Natural killer cell (primary cell): Measurements from ENCODE around the gene PWWP2B. TPM values are rescaled to one million over a fixed set of nuclear protein-coding genes. Genes with fewer than 3 reads are reported as not detected.

Source experiments
- ATAC-seq, 3 donors: fragments of 150-1000 bp in 2 of 3; fragments of 200-7000 bp in 1 of 3; cut with Tn5 transposase; 1 replicate in 1 of 3; 2 replicates in 2 of 3; pipeline ENCODE4 v1.10.0; 2021; ENCODE audit warnings: mild to moderate bottlenecking in 2 of 3, moderate library complexity in 2 of 3
- DNase-seq, 2 donors: peaks; one replicate each; pipeline versions ENCODE4 v3.0.0 to v3.0.0-alpha.2; 2013 to 2021; ENCODE audit warnings: mixed read lengths in 1 of 2
- H3K27ac ChIP-seq: one replicate; pipeline ENCODE4 v1.5.1; 2013; ENCODE audit warnings: mild to moderate bottlenecking, low read length
- H3K27me3 ChIP-seq: one replicate; pipeline ENCODE4 v1.6.1; 2013; ENCODE audit warnings: low read length; ENCODE audit not compliant: control insufficient read depth, insufficient read depth
- H3K36me3 ChIP-seq: one replicate; pipeline ENCODE4 v1.6.1; 2013; ENCODE audit warnings: low read length; ENCODE audit not compliant: control insufficient read depth, insufficient read depth
- H3K4me1 ChIP-seq: one replicate; pipeline ENCODE4 v1.6.1; 2013; ENCODE audit warnings: low read length; ENCODE audit not compliant: control insufficient read depth, insufficient read depth
- H3K4me3 ChIP-seq: one replicate; pipeline ENCODE4 v1.5.1; 2013; ENCODE audit warnings: low read length
- H3K9me3 ChIP-seq: one replicate; pipeline ENCODE4 v1.6.1; 2013; ENCODE audit warnings: low read length; ENCODE audit not compliant: control insufficient read depth, insufficient read depth
- H3K27ac Mint-ChIP-seq, 2 donors: one replicate each; pipeline ENCODE4 v1.8.0; 2022; ENCODE audit warnings: mild to moderate bottlenecking in 2 of 2, mixed read lengths in 2 of 2, moderate library complexity in 1 of 2
- H3K27me3 Mint-ChIP-seq, 2 donors: one replicate each; pipeline ENCODE4 v1.8.0; 2022; ENCODE audit warnings: low read depth in 2 of 2, mixed read lengths in 2 of 2
- H3K36me3 Mint-ChIP-seq: one replicate; pipeline ENCODE4 v1.8.0; 2022; ENCODE audit warnings: mixed read lengths
- H3K4me1 Mint-ChIP-seq, 2 donors: one replicate each; pipeline ENCODE4 v1.8.0; 2022; ENCODE audit warnings: mixed read lengths in 2 of 2
- H3K4me3 Mint-ChIP-seq: one replicate; pipeline ENCODE4 v1.8.0; 2022; ENCODE audit warnings: mild to moderate bottlenecking, moderate library complexity, mixed read lengths
- H3K9me3 Mint-ChIP-seq, 2 donors: one replicate each; pipeline ENCODE4 v1.8.0; 2022; ENCODE audit warnings: mixed read lengths in 2 of 2
- WGBS: methylation state at CpG from one replicate; pipeline ENCODE4 v1.1.7; 2013; ENCODE audit warnings: missing lambda C conversion rate; ENCODE audit not compliant: insufficient coverage; 5-methylcytosine and 5-hydroxymethylcytosine counted together
- intact Hi-C: fragments of 100-400 bp; cut with micrococcal nuclease; formaldehyde crosslinking; loops from one replicate; pipeline ENCODE4 v1.14.2; 2022
- total RNA-seq, 4 donors: library from RNA; stranded (reverse); fragments of 120-200 nt in 1 of 4; gene quantifications; one replicate each; pipeline versions ENCODE4 v1.2.3 to v1.2.4, GENCODE V29; 2013 to 2022
- TF ChIP-seq, protein P1 (sequence below): fragments of 200-600 bp; IDR thresholded peaks from one replicate; pipeline ENCODE4 v1.8.0; 2022; ENCODE audit warnings: antibody characterized with exemption

PWWP2B gene
- total RNA-seq, 3 donors from 2014 or later (not counting 1 experiment from before 2014, with no cell fraction given) = 23.7 to 29.5 (median 24.4) TPM

DNA sequence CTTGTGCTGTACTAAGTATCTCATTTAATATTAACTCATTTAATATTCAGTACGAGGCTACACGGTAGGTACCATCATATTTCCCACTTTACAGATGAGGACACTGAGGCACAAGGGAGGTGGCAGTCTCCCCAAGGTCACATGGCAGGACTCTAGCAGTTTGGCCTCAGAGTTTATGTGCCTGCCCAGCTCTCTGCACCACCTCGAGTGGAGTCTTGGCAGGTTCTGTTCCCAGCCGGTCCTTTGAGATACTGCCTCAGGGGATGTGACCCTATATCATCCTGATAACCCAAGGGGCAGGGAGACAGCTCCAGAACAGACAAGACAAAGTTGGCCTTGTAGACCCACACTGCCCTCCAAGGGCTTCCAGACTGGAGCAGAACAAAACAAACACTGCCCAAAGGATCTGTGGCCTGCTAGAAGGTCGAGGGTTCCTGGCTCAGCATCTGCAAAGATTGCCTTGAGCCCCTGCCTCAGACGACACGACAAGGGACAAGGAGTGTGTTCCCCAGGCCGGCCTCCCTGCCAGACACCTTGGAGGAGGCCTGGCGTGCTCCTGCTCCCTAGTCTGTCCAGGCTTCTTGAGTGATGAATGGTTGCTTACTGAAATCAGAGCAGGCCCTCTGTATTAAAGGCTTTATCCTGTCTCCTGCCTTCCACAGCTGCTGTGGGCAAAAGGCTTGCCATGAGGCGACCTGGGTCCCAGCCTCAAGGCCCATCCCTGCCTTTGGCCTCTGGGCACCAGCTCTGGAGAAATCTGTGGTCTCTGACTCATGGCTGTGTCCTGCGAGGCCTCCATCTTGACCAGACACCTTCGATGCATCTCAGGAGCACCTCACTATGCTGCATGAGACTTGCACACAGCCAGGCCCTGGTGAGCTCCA is 3.9 kb upstream of the PWWP2B start:
- Mint-ChIP-seq H3K9me3 (peaks cover 5 to 8% of the 10 kb centered on the region in 2 donors), H3K36me3 (no peaks in the 10 kb centered on the region), H3K4me1 (peaks cover 10 to 42% of the 10 kb centered on the region in 2 donors), H3K27ac (peak overlapping the region; percentile 65 to 86), H3K27me3 (no peaks in the 10 kb centered on the region), H3K4me3 (no peak overlapping the region)
- no peaks in the 10 kb centered on the region for H3K36me3 ChIP-seq
- WGBS = 94% methylated on average over 12 of the region's 12 CpGs
- H3K27ac ChIP-seq = peak overlapping the region; percentile 19
- peaks cover 31% of the 10 kb centered on the region for H3K4me1 ChIP-seq
- no peak overlapping the region for H3K4me3 ChIP-seq
- ATAC-seq (no peak), DNase-seq (no peak)
- TF ChIP-seq, protein P1, sequence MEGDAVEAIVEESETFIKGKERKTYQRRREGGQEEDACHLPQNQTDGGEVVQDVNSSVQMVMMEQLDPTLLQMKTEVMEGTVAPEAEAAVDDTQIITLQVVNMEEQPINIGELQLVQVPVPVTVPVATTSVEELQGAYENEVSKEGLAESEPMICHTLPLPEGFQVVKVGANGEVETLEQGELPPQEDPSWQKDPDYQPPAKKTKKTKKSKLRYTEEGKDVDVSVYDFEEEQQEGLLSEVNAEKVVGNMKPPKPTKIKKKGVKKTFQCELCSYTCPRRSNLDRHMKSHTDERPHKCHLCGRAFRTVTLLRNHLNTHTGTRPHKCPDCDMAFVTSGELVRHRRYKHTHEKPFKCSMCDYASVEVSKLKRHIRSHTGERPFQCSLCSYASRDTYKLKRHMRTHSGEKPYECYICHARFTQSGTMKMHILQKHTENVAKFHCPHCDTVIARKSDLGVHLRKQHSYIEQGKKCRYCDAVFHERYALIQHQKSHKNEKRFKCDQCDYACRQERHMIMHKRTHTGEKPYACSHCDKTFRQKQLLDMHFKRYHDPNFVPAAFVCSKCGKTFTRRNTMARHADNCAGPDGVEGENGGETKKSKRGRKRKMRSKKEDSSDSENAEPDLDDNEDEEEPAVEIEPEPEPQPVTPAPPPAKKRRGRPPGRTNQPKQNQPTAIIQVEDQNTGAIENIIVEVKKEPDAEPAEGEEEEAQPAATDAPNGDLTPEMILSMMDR = no peak
- H3K9me3 ChIP-seq = no peaks in the 10 kb centered on the region
- intact Hi-C loops = loop anchor here (10.0 kb wide), 1 partner anchor 182 kb away; no protein-coding TSS in a partner anchor
- no peaks in the 10 kb centered on the region for H3K27me3 ChIP-seq

DNA sequence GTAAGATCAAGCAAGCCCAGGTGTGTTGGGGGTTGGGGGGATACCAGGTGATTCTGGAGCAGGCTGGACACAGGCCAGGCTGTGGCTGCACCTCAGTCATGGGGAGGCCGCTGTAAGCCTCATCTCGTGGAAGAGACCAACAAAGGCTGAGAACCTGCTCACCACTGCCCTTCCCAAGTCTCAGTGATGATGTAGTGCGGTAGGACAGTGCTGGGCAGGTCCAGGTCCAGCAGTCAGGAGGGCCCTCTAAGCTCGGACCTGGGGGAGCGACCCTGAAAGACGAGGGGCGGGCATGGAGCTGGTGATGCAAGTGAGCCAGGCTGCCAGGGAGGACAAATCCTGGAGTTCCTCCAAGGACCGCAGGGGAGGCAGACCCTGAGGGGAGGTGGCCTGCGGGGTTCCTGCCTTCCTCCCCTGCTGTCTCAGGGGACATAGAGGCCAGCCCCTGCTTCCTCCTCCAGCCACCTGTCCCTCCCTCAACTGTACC is 3.3 kb upstream of the PWWP2B start:
- ATAC-seq (no peak), DNase-seq (no peak)
- Histone ChIP-seq H3K27ac (no peak overlapping the region), H3K9me3 (no peaks in the 10 kb centered on the region), H3K36me3 (no peaks in the 10 kb centered on the region), H3K4me3 (no peak overlapping the region), H3K4me1 (peaks cover 38% of the 10 kb centered on the region), H3K27me3 (no peaks in the 10 kb centered on the region)
- Mint-ChIP-seq H3K27ac (peak overlapping the region; percentile 65 to 86), H3K4me1 (peaks cover 10 to 44% of the 10 kb centered on the region in 2 donors), H3K27me3 (no peaks in the 10 kb centered on the region), H3K9me3 (peaks cover 5 to 8% of the 10 kb centered on the region in 2 donors), H3K36me3 (no peaks in the 10 kb centered on the region), H3K4me3 (peak overlapping the region; percentile 59)
- TF ChIP-seq, protein P1 = no peak
- intact Hi-C loops = loop anchor here (10.0 kb wide), 1 partner anchor 181 kb away; no protein-coding TSS in a partner anchor
- 87% methylated on average over 9 of the region's 9 CpGs for WGBS

DNA sequence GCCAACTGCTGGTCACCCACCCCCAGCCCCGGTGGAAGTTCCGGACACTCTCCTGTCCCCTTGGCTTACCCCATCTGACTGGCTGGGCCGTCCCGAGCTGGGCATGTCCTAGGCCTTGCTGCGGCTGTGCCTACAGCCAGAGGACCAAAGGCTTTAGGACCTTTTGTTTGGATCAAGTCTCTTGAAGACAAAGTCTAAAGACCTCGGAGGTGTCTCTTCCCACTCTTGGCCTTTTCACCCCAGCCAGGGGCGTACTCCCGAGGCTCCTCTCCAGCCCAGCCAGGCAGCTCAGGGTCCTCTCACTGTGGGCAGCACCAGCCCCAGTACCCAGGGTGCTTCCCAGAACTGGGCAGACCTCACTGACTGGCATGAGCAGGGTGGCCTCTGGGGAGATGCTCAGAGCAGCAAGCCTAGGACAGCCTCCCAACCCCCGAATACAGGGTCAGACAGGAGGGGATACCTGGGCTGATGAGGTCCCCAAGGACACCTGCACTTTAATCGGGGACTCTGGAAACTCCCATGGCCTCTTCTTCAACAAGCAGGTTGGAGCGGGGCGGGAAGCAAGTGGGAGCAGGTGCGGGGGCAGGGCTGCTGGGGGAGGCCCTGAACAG is 2.7 kb upstream of the PWWP2B start:
- Mint-ChIP-seq H3K4me1 (peaks cover 10 to 44% of the 10 kb centered on the region in 2 donors), H3K27ac (peak overlapping the region; percentile 65 to 86), H3K27me3 (no peaks in the 10 kb centered on the region), H3K4me3 (peak overlapping the region; percentile 38), H3K9me3 (peaks cover 5 to 8% of the 10 kb centered on the region in 2 donors), H3K36me3 (no peaks in the 10 kb centered on the region)
- Histone ChIP-seq H3K4me1 (peaks cover 43% of the 10 kb centered on the region), H3K27me3 (no peaks in the 10 kb centered on the region), H3K4me3 (no peak overlapping the region), H3K27ac (no peak overlapping the region), H3K36me3 (no peaks in the 10 kb centered on the region), H3K9me3 (no peaks in the 10 kb centered on the region)
- DNase-seq (no peak), ATAC-seq (no peak)
- intact Hi-C loops = loop anchor here (10.0 kb wide), 1 partner anchor 180 kb away; no protein-coding TSS in a partner anchor
- TF ChIP-seq, protein P1 = no peak
- WGBS = 91% methylated on average over 13 of the region's 13 CpGs
